ENCODE measurements around the gene SLC44A4. TPM values are rescaled to one million over a fixed set of nuclear protein-coding genes. Genes with fewer than 3 reads are reported as not detected.
A peak's percentile ranks its signal among the peaks of the same experiment; 100 is the strongest.

SLC44A4 gene
- total and polyA plus RNA-seq, 9 of the 15 experiments (the other 6 are each of a cell fraction or from before 2014, with no cell fraction given) = 7.9 to 18.6 (median 11.2) TPM

DNA sequence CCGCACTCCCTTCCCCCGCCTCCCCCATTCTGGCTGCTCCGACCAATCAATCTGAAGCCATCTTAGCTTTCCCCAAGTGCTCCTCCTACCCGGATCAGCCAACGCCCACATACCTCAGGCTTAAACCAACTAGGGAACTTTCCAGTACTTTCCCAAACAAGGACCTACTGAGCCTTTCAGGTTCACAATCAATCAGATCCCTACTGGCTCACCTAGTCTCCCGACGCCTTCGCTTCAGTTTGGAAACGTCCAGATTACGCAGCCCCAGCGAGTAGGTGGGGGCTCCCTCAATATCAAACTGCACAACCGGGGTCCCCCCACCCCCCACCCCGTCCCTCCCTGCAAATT is 64.1 kb downstream of the SLC44A4 start (continued):
- TF ChIP-seq SIN3A (IDR thresholded peaks at IDR 0.05; ENCODE audit: borderline replicate concordance in 2 of 2, control insufficient read depth in 1 of 2, low read depth in 2 of 2, low read length in 2 of 2) (peak in 1 of 2 experiments; percentile 77; a peak in 1 of 4 replicates), SPI1 (IDR thresholded peaks at IDR 0.05; ENCODE audit: borderline replicate concordance, low read depth, low read length) (no peak), E2F3 (CRISPR knock-in tag; IDR thresholded peaks at IDR 0.05) (peak; percentile 60; the same call in 1 of the 2 replicates), SIX5 (IDR thresholded peaks at IDR 0.05; ENCODE audit: borderline replicate concordance in 1 of 2, insufficient read depth in 1 of 2, low read depth in 1 of 2, low read length in 2 of 2) (no peak), ZFP30 (CRISPR knock-in tag; IDR thresholded peaks at IDR 0.05; ENCODE audit: borderline replicate concordance) (no peak), TCF3 (CRISPR knock-in tag; IDR thresholded peaks at IDR 0.05) (no peak), ZBTB17 (CRISPR knock-in tag; IDR thresholded peaks at IDR 0.05) (peak; percentile 55; the same call in 1 of the 2 replicates), NCOA1 (IDR thresholded peaks at IDR 0.05; ENCODE audit: low read depth) (peak; percentile 13; the same call in 1 of the 2 replicates), ETV6 (IDR thresholded peaks at IDR 0.05; ENCODE audit: borderline replicate concordance in 1 of 2, low read depth in 2 of 2, low read length in 1 of 2) (no peak), ETV6 (CRISPR knock-in tag; IDR thresholded peaks at IDR 0.05; ENCODE audit: borderline replicate concordance) (no peak), NBN (IDR thresholded peaks at IDR 0.05; ENCODE audit: low read depth) (no peak), YBX1 (IDR thresholded peaks at IDR 0.05) (no peak), TCF7L2 (IDR thresholded peaks at IDR 0.05; ENCODE audit: low read depth, low read length) (peak; percentile 61; the same call in 1 of the 2 replicates), MTA1 (IDR thresholded peaks at IDR 0.05; ENCODE audit: borderline replicate concordance) (peak; percentile 37; the same call in 1 of the 2 replicates), YY1 (IDR thresholded peaks at IDR 0.05; ENCODE audit: borderline replicate concordance in 1 of 3, control insufficient read depth in 1 of 3, extremely low read depth in 1 of 3, insufficient read depth in 3 of 3, insufficient read length in 1 of 3, insufficient replicate concordance in 2 of 3, low read depth in 1 of 3, low read length in 2 of 3) (peak; percentile 30 to 90 (median 76)), MBD2 (IDR thresholded peaks at IDR 0.05; ENCODE audit: borderline replicate concordance, low read depth) (0 out of 2 replicates have a peak, but pooled peaks have one; percentile 4), JUN (IDR thresholded peaks at IDR 0.05; ENCODE audit: borderline replicate concordance, low read depth, low read length) (no peak), JUN (CRISPR knock-in tag; IDR thresholded peaks at IDR 0.05; ENCODE audit: borderline replicate concordance) (no peak)
- TF ChIP-seq, protein P1, sequence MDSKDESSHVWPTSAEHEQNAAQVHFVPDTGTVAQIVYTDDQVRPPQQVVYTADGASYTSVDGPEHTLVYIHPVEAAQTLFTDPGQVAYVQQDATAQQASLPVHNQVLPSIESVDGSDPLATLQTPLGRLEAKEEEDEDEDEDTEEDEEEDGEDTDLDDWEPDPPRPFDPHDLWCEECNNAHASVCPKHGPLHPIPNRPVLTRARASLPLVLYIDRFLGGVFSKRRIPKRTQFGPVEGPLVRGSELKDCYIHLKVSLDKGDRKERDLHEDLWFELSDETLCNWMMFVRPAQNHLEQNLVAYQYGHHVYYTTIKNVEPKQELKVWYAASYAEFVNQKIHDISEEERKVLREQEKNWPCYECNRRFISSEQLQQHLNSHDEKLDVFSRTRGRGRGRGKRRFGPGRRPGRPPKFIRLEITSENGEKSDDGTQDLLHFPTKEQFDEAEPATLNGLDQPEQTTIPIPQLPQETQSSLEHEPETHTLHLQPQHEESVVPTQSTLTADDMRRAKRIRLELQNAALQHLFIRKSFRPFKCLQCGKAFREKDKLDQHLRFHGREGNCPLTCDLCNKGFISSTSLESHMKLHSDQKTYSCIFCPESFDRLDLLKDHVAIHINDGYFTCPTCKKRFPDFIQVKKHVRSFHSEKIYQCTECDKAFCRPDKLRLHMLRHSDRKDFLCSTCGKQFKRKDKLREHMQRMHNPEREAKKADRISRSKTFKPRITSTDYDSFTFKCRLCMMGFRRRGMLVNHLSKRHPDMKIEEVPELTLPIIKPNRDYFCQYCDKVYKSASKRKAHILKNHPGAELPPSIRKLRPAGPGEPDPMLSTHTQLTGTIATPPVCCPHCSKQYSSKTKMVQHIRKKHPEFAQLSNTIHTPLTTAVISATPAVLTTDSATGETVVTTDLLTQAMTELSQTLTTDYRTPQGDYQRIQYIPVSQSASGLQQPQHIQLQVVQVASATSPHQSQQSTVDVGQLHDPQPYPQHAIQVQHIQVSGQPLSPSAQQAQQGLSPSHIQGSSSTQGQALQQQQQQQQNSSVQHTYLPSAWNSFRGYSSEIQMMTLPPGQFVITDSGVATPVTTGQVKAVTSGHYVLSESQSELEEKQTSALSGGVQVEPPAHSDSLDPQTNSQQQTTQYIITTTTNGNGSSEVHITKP (IDR thresholded peaks at IDR 0.05; ENCODE audit: partially characterized antibody) = peak; percentile 97
- TF ChIP-seq, protein P2, sequence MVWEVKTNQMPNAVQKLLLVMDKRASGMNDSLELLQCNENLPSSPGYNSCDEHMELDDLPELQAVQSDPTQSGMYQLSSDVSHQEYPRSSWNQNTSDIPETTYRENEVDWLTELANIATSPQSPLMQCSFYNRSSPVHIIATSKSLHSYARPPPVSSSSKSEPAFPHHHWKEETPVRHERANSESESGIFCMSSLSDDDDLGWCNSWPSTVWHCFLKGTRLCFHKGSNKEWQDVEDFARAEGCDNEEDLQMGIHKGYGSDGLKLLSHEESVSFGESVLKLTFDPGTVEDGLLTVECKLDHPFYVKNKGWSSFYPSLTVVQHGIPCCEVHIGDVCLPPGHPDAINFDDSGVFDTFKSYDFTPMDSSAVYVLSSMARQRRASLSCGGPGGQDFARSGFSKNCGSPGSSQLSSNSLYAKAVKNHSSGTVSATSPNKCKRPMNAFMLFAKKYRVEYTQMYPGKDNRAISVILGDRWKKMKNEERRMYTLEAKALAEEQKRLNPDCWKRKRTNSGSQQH (CRISPR knock-in tag; IDR thresholded peaks at IDR 0.05) = peak; percentile 86
- TF ChIP-seq, protein P3, sequence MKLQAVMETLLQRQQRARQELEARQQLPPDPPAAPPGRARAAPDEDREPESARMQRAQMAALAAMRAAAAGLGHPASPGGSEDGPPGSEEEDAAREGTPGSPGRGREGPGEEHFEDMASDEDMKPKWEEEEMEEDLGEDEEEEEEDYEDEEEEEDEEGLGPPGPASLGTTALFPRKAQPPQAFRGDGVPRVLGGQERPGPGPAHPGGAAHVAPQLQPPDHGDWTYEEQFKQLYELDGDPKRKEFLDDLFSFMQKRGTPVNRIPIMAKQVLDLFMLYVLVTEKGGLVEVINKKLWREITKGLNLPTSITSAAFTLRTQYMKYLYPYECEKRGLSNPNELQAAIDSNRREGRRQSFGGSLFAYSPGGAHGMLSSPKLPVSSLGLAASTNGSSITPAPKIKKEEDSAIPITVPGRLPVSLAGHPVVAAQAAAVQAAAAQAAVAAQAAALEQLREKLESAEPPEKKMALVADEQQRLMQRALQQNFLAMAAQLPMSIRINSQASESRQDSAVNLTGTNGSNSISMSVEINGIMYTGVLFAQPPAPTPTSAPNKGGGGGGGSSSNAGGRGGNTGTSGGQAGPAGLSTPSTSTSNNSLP (IDR thresholded peaks at IDR 0.05; ENCODE audit: borderline replicate concordance, low read depth, low read length) = peak; percentile 4; the same call in 1 of the 2 replicates
